NCI-H69 (cell line): ENCODE results near the gene NUDT8.
"Not testable (repeated sequence)": the region's sequence is repeated elsewhere in the genome, so short reads cannot be mapped to it uniquely, and the experiment has no call there.

Source experiments
- DNase-seq: peaks from one replicate; lab custom pipeline; 2025; lab: John Stamatoyannopoulos, UW

NUDT8 gene

DNA sequence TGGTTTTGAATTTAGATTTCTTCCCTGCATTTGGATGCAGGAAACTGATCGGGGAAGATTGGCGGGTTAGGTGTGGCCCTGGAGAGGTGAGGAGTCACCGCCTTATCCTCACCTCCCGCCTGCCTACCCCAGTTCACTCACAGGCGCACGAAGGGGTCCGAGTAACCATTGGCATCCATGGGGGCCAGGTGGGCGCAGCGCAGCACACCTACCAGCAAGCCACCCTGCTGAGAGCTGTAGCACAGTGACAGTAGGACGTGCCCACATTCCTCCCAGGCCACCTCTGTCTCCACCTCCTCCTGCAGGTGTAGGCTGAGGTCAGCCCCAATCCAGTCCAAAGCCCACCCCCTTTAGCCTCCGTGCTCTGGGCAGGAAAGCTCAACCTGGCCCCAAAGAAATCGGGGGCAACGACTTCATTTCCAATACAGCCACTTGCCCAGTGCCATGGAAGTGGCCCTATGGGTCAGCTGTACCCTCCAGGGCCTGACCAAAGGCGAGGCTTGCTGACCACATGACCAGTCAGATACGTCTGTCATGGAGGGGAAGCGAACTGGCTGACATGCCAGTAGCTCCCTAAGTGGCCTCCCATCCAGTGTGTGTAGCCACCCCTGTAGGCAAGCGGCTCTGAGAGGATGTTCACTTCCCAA is 16.3 kb downstream of the NUDT8 start:
- no peak for DNase-seq

DNA sequence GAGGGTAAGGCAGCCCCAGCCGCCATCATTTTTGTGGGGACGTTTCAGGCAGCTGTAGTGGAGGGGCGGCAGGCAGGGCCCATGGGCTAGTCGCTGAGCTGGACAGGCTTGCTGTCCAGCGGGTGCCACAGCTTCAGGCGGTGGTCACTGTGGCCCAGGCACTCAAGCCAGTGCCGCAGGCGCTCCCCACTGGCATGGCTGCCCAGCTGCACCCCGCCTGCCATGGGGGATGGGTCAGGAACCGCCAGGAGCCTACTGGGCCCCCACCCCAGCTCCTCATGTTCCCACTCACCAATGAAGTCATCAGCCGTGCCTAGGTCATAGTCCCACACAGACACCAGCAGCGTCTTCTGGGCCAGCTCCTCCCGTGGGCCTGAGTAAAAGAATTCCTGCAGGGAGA is 17.0 kb downstream of the NUDT8 start:
- DNase-seq = no peak

DNA sequence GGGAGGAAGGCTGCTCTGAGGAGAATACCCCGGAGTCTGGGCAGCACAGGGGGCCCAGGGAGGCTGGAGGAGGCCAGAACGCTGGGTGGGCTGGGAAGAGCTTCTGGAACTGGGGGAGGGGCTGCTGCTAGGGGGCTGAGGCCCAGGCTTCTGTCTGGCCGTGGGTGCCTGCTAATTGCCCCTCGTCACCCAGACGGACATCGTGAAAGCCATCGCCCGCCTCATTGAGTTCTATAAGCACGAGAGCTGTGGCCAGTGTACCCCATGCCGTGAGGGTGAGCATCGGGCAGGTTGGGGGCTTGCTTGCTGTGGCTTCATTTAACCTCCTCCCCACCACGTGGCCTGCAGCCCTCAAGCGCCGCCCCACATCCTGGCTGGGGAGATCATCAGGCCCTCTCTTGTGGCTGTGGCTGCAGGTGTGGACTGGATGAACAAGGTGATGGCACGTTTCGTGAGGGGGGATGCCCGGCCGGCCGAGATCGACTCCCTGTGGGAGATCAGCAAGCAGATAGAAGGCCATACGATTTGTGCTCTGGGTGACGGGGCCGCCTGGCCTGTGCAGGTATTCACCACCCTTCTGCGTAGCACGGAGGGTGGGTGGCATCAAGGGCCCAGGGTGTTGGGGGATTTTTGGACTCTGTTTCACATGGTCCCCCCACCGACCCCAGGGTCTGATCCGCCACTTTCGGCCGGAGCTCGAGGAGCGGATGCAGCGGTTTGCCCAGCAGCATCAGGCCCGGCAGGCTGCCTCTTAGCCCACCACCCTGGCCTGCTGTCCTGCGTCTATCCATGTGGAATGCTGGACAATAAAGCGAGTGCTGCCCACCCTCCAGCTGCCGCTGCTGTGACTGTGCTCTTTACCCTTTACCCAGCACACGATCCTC is 17.8 kb downstream of the NUDT8 start:
- no peak for DNase-seq

DNA sequence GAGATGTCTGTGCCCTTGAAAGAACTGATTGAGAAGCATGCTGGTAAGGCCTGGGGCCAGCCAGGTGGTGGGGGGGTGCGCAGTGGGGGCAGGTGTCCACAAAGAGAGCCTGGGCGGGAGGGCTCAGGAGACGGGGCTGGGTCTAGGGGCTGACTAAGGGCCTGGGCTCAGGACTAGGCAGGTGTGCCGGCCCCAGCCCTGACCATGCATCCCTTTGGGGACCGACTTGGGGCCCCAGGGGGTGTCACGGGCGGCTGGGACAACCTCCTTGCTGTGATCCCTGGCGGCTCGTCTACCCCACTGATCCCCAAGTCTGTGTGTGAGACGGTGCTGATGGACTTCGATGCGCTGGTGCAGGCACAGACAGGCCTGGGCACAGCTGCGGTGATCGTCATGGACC is 18.6 kb downstream of the NUDT8 start:
- DNase-seq = no peak

DNA sequence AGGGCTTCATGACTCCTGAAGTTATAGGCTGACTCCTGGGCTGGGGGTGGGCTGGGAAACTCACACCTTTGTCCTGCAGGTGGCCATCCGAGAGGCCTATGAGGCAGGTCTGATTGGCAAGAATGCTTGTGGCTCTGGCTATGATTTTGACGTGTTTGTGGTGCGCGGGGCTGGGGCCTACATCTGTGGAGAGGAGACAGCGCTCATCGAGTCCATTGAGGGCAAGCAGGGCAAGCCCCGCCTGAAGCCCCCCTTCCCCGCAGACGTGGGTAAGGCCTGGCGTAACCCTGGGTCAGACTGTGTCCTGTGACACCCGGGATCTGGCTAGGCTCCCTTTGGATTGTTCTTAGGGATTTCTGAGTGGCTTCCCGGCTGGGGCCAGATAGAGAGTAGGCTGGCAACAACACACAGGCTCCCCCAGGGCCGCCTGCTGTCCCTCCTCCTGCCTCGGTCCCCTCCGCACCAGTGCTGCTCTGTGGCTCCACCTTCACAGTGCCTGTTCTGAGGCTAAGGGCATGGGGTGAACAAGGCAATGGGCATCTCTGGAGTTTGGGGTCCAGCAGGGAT is 19.4 kb downstream of the NUDT8 start:
- DNase-seq = no peak

DNA sequence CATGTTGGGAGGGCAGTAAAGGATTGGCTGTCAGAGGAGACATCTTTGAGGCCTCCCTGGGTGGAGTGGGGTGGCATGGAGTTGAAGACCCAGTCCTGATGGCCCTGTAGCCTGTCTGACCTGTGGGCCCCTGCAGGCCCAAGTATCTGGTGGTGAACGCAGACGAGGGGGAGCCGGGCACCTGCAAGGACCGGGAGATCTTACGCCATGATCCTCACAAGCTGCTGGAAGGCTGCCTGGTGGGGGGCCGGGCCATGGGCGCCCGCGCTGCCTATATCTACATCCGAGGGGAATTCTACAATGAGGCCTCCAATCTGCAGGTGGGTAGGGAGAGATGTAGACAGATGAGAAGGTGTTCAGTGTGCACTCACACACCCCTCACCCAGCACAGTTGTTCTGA is 20.4 kb downstream of the NUDT8 start:
- DNase-seq = no peak

DNA sequence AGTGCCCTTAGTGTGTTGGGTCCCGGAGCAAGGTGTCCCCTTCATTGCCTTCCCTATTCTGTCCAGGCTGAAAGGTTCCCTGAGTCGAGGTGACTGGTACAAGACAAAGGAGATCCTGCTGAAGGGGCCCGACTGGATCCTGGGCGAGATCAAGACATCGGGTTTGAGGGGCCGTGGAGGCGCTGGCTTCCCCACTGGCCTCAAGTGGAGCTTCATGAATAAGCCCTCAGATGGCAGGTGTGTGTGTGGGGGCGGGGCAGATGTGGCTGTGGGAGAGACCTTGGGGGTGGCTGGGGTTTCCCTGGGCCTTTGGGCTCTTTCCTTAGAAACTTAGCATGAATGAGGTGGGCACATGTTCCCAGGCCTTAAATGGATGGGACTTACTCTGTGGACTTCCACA is 21.3 kb downstream of the NUDT8 start:
- no peak for DNase-seq

DNA sequence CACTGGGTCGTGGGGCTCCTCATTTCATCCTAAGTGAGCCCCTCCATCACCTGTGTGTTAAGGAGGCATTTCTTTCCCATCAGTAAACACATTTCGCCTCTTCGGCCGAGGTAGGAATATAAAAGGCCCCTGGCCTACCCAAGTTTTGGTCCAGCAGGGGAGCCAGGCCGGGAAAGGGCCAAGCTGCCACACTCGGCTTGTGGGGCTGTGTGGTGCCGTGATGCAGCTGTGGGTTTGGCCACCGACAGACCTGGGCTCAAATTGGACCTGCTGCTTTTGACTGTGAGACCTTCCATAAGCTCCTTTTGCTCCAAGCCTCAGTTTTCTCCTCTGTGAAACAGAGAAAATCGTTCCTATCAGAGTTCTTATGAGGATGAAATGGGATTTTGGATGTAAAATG is 22.2 kb downstream of the NUDT8 start:
- DNase-seq = no peak

DNA sequence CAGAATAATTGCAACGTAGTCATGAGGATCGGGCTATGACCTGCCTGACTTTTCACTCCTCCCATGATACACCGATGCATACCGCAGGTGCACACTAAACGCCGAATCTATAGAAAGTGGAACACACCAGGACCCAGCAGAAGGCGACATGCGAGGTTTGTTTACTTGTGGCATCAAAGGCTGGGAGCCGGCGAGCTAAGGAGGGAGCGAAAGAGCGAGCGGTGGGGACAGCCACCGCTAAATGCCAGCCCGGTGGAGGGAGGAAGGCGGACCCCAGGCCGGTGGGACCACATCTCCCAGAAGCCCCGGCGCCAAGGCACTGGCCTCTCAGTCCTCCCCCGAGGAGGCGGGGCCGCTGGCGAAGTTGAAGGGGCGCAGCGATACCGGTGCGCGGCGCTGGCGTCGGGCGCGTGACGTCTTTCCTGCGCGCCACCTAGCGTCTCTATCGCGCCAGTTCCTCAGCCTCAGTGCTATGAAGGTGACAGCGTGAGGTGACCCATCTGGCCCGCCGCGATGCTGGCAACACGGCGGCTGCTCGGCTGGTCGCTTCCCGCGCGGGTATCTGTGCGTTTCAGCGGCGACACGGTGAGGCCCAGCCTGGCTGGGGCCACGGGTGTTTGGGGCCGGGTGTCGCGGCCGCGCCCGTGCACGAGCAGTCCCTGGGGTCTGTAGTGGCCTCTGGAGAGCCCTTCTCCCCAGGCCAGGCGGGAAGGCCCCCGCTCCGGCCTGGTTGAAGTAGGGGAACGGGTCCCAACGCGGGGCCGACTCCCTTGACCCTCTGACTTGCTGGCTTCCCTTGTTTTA is 23.0 kb downstream of the NUDT8 start, which contains the start of gene NDUFV1:
Gene NDUFV1 (plus strand): TSS at position 445 of the 804 bp plus-strand sequence. CDS start 69 bp downstream, at position 514.
- DNase-seq = peak; percentile 99

DNA sequence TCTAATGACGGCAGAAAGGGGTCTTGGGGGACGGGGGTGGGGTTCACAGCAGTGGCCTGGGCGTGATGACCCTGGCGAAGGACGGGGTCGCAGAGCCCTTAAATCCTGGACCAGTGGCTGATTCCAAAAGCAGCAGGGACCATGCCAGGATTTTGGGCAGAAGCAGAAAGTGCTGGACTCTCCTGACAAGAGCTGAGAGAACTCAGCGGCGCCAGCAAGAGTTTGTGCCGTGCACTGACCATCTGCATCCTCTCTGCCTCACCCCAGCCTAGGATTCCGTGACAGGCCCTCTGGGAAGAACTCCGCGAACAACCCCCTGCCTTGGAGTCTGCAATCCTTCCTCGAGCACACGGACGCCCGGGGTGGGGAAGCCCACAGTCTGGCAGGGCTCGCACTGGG is 23.6 kb downstream of the NUDT8 start:
- no peak for DNase-seq

DNA sequence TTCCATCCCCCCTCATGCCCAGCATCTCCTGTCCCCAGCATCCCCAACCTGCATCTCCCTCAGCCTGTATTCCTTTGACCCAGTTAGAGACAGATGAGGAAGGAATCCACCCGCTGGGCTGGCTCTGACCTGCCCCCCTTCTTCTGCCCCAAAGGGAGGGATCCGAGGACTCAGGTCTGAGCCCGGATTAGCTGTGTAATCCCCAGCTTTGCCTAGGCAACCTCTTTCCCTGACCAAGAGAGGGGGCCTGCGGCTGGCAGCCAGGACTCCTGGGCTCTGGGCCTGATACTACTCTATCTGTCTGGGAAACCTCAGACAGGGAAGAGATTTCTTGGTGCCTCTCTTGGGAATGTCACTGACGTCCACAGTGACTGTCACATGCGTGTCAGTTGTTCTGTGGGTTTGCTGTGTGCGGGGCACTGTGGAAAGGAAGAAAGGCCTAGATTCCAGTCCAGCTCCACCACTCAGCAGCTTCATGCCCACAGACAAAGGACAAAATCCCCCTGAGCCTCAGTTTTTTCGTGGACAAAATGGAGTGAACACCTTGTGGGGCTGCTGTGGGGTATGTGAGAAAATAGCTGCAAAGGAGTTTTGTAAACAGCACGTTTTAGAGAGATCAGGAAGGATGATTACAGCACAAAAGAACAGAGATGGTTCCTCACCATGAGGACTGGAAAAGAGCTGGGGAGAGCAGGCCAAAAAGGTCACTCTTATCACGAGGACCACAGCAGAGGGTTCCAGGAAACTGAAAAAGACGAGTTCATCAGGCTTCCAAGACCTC is 24.3 kb downstream of the NUDT8 start:
- DNase-seq = no peak

DNA sequence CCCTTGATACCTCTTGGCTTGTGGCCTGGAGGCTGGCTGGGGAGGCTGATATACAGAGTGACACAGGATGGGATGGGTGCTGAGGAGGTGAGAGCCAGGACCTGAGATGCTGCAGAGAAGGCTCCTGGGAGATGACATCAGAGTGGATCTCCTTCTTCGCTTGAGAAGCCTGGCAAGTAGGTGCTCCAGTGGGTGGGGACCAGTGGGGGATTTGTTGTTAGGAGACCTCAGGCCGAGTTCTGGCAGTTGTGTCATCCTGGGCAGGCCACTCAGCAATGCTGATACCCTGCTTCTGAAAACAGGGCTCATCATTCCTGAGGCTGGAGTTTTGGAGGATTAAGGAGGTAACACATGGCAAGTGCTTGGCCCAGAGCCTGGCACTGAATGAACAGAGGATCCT is 24.9 kb downstream of the NUDT8 start:
- no peak for DNase-seq

DNA sequence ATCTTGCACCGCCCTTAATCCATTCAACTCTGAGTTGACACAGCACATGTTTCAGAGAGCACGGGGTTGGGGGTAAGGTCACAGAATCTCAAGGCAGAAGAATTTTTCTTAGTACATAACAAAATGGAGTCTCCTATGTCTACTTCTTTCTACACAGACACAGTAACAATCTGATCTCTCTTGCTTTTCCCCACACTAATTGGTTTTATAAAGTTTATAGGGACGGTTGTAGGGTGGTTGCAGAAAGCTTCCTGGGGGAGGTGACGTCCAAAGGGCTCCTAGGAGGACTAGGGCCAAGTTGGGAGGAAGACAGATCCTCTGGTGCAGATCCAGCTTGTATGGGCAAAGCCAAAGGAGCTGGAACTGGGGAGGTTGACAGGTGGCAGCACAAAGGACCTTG is 25.6 kb downstream of the NUDT8 start:
- DNase-seq = not testable (repeated sequence)

DNA sequence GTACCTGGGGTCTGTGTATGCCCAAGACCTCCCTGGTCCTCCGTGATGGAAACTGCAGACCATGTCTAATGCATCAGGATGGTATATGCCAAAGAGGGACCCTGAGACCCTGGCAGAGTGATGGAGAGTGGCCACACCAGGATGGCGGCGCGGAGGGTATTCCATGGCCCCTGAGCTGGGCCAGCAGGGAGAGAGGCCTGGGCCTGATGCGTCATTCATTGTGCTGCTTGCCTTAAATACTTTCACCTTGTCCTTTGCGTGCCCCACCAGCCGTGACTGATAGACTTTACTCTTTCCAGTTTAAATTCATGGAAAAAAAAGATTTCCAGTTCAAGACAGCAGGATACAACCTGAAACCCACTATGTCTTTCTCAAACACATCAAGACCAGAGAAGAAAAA is 28.6 kb downstream of the NUDT8 start:
- DNase-seq = no peak

DNA sequence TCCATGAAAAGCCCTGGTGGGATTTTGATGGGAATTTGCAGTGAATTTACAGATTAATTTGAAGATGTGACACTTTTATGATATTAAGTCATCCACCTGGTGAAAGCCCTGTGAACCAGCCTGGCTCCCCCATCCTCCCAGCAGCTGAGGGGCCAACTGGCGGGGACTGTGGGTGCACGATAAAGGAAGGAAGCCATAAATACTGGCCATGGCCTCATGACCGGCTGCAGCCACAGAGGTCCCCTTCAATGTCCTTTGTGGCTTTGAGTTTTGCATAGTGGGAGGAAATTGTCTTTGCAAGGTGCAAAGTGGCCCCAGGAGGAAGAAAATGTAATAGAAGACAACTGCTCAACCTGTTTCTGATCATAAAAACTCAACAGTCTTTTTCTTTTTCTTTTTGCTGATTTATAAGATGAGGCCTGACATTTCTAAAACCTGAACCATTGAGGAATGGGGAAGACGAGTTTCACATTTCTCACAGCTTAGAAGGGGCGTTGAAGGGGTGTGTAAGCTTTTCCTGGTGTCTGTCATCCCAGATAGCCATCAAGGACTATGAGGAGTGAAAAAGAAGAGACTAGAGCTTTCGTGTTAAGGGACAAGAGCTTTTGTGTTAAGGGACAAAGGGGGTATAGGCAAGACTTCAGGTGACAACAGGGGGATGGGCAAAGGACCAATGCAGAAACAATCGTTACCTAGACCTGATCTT is 29.3 kb downstream of the NUDT8 start:
- no peak for DNase-seq

DNA sequence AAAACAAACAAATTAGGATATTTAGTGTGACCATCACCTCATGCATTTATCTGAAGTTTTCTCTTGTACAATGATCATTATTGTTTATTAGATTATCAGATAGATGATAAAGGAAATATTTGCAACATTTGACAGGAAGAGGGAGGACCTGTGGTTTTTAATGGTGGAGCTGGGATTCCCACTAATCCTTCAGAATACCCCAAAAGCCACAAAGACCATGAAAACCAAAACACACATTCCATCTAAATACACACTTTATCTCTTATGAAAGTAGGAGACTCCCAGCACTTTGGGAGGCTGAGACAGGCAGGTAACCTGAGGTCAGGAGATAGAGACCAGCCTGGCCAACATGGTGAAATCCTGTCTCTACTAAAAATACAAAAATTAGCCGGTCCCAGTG is 30.6 kb downstream of the NUDT8 start:
- no peak for DNase-seq

DNA sequence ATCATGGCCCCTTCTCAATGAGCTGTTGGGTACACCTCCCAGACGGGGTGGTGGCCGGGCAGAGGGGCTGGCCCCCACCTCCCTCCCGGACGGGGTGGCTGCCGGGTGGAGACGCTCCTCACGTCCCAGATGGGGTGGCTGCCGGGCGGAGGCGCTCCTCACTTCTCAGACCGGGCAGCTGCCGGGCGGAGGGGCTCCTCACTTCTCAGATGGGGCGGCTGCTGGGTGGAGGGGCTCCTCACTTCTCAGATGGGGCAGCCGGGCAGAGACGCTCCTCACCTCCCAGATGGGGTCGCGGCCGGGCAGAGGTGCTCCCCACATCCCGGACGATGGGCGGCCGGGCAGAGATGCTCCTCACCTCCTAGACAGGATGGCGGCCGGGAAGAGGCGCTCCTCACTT is 31.8 kb downstream of the NUDT8 start:
- DNase-seq = not testable (repeated sequence)

DNA sequence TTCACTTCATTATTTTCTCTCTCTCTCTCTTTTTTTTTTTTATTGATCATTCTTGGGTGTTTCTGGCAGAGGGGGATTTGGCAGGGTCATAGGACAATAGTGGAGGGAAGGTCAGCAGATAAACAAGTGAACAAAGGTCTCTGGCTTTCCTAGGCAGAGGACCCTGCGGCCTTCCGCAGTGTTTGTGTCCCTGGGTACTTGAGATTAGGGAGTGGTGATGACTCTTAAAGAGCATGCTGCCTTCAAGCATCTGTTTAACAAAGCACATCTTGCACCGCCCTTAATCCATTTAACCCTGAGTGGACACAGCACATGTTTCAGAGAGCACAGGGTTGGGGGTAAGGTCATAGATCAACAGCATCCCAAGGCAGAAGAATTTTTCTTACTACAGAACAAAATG is 32.3 kb downstream of the NUDT8 start:
- not testable (repeated sequence) for DNase-seq

DNA sequence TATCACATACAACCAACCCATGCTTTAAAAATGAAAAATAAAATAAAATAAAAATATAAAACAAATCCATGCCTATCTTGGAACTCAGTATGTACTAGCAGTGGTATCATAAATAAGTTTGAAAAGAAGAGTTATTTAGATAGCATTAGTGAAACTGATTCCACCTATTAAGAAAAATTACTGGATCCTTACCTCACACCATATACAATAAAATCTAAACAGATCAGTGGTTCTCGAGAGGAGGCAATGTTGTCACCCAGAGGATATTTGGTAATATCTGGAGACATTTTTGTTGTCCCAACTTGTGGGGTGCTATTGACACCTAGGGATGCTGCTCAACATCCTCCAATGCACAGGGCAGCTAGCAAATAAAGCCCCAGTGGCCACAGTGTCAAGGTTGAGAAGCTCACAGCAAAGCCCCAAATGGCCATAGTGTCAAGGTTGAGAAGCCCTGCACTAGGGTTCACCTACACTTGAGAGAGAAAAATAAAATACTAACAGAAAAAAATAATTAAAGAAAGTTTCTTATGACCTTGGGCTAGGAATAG is 32.9 kb downstream of the NUDT8 start:
- no peak for DNase-seq

DNA sequence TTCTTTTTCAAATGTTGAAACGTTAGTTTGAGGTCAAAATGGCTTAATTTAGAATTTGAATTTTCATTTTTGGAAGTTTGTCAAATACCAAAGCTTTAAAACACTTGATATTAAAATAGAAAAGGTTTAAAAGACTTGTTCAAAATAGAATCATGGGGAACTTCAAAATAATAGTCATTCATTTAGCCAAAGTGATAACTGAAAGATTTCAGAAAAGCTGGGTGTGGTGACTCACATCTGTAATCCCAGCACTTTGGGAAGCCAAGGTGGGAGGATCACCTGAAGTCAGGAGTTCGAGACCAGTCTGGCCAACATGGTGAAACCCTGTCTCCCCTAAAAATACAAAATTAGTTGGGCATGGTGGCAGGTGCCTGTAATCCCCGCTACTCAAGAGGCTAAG is 35.3 kb downstream of the NUDT8 start:
- no peak for DNase-seq

DNA sequence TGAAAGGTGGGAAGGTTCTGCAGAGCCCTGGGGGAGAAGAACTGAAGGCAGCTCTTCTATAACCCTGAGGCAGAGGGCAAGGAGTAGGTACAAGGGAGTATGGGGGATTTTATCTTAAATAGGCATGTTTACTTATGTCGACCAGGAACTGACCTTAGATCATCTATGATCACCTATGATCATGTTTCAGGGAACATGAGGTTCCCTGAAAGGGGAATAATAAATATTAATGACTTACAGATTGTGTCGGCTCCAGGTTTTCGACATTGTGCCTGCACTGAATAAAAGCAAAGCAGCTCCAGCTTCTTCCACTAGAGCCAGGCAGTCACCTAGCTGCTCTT is 36.2 kb downstream of the NUDT8 start:
- DNase-seq = no peak
